Prostate gland (tissue), 2 donors: ENCODE measurements around the gene PPP1R2.

Experiments used
- CTCF ChIP-seq, 4 experiments: fragments of 200-600 bp in 2 of 4; fragments of 450-650 bp in 2 of 4; sonication (generic) in 2 of 4; IDR thresholded peaks; 1 replicate in 3 of 4; 2 replicates in 1 of 4; pipeline ENCODE4 v1.5.1; 2016 to 2019; ENCODE audit warnings: antibody characterized with exemption in 4 of 4, mild to moderate bottlenecking in 2 of 4, moderate library complexity in 2 of 4
- POLR2AphosphoS5 ChIP-seq: sonication (generic); formaldehyde crosslinking; IDR thresholded peaks from one replicate; pipeline ENCODE4 v1.6.1; 2017; ENCODE audit warnings: antibody characterized with exemption

- no peak for TF ChIP-seq CTCF (IDR thresholded peaks at IDR 0.05)
- no peak for TF ChIP-seq POLR2AphosphoS5
Observed at GRCh38 chr3:195532834-195533233, 10.3 kb downstream of the PPP1R2 start.
